HG02852 (cell line): ENCODE results near the gene RASAL2.
"Not testable (repeated sequence)": the region's sequence is repeated elsewhere in the genome, so short reads cannot be mapped to it uniquely, and the experiment has no call there.

Experiments used
- ATAC-seq: cut with Tn5 transposase; IDR thresholded peaks from one replicate; pipeline ENCODE4 v1.9.1; 2021; ENCODE audit warnings: mild to moderate bottlenecking, moderate library complexity; ENCODE audit not compliant: unreplicated experiment

The RASAL2 gene

DNA sequence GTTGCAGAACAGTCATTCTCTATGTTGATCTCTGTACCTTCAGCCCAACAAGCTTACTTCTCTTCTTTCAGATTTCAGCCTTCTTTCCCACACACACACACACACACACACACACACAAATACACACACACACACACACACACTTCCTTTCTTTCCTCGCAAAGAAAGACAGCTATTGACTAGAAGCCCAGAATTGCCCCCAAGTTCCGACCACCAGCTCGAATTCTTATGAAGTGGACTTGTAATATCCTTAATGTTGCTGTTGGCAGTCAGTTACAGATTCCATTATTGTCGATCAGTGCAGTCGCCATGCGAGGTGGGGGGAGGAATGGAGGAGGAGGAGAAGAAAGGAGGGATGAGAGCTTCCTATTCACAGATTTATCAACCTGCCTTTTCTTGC, 277.3 kb downstream of the RASAL2 start:
- ATAC-seq: no peak

DNA sequence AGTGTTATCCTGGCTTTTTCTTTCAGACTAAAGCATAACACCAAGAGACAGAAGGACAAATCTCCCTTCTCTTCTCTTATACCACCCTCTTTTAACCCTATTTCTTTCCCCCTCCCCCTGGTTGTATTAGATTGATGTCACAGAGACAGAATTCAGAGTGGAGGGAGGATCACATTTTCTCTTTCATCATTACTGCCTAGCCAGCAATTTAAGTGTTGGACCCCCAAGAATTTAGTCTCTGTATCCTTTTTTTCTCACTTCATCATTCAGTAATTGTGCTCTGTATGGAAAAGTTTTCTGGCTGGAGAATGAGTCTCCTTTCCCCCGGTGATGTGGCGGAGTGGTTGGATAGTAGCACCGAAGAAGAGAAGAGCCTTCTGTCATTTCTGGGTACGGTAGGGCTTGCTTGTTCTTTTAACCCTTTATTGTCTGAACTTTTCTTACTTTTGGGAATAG, 278.1 kb downstream of the RASAL2 start:
- ATAC-seq: no peak

DNA sequence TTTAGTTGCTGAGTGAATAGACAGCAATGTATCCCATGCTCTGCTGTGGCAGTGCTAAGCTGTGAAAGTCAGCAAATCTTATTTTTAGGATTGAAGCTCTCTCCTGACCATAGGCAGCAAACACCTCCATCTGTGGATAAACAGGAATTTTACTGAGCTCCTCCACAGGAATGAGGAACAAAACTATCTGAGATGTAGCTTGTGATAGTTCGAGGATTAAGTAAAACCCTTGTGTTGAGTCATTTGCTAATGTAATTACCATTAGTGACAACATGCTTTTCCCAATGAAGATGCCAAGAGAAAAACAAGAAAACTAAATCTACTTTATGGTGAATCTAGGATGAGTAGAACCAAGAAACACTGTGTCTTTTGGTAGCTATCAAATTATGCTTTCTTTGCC, 280.1 kb downstream of the RASAL2 start:
- no peak for ATAC-seq

DNA sequence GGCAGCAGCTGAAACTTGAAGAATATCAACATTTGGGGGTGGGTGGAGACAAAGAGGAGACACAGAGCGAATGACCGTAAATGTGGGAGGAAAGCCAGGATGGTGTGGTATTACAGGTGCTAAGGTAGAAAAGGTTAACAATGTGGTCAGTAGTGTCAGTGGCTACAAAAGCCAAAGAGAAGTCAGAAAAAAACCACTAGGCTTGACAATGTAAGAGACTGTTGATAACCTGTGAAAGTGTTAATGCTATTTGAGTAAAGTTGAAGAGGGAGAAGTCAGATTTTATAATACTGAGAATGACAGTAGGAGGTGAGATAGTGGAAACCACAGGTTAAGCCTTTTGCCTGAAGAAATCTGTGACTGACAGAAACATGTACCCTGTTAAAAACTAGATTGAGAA, 282.1 kb downstream of the RASAL2 start:
- ATAC-seq: no peak

DNA sequence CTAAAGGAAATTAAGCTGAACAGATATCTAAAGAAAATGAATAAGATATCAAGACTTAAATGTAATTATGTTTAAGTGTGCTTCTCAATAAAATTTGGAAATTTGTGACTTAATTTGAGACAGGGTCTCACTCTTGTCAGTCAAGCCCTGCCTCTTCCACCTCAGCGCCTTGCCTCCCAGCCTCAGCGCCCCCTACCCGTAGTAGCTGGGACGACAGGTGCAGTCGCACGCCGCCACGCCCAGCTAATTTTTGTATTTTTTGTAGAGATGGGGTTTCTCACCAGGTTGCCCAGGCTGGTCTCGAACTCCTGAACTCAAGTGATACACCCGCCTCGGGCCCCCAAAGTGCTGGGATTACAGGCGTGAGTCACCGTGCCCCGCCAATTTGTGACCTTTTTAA, 285.9 kb downstream of the RASAL2 start:
- ATAC-seq: no peak

DNA sequence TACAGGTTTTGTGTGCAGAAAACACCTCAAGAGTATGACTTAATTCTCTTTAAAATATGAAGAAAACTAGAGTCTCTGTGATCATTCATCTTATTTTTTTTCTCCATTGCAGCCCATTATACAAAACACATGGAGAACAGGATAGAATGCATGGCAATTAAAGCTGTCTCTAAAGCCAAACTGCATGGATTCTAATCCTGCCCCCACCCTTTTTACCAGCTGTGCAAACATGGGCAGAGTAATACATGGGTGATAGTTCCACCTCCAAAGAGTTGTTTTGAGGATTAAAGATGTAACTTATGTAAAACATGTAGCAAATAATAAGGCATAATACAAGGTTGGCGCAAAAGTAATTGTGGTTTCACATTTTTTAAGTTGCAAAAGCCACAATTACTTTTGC, 288.5 kb downstream of the RASAL2 start:
- ATAC-seq: no peak

DNA sequence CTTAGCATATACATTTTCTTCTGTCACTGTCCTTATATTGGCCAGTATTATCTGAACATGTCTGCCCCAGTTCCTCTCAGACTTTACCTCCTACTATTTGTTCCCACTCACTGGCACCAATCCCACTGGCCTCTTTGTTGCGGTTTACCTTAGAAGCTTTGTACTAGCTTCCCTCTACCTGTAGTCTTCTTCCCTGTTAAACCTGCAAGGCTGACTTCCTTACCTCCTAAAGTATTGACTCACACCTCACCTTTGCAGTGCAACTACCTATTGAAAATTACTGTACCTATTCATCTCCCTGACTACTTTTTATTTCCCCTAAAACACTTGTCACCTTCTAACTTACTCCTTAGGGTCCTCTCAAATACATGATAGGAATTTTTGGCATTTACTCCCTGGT, 291.8 kb downstream of the RASAL2 start:
- ATAC-seq: no peak

DNA sequence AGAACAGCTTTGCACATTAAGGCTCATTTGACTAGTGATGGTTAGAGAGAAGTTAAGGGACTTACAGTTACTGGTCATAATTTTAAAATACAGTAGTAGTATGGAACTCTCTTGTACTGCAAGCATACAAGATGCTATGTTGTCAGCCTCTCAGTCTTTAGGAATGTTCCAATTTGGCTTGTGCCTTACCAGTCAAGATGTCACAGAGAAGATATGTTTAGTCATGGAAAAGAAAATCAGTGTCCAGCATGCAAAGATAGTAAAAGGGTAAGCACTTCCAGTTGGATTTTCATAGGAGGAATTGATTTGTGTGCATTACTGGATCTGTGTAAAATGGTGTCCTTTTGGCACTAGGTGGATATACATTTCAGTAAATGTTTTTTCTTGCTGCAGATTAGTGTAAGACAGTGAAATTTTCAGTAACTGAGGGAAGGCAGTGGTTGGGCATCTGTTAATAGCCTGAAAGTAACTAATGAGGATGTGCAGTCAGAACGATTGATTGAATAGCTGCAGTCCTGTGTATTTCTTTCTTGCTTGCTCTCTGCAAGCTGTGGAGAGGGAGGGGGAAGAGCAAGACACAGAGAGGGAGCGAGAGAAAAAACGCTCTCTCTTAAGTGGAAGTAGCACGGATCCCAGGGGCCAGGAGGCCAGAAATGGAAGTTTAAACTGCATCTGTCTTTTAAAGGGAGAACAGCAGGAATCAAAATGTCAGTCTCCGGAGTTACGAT, 294.7 kb downstream of the RASAL2 start:
- ATAC-seq: no peak

DNA sequence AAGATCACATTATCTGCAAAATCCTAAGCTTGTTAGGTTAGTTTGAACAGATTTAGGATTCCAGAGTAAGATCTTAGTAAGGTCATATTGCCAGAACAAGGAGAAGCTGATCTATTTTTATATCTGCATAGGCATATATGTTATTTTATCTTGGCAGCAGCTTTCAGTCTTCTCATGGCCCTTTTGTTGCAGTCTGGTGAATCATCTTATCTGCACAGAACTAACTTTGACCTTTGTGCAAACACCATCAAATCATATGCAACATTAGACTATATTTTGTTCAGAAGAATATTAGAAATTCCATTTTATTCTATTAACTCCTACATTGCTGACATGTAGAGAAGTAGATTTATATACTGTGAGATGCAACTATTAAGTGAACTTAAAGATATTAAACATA, 295.5 kb downstream of the RASAL2 start:
- no peak for ATAC-seq

DNA sequence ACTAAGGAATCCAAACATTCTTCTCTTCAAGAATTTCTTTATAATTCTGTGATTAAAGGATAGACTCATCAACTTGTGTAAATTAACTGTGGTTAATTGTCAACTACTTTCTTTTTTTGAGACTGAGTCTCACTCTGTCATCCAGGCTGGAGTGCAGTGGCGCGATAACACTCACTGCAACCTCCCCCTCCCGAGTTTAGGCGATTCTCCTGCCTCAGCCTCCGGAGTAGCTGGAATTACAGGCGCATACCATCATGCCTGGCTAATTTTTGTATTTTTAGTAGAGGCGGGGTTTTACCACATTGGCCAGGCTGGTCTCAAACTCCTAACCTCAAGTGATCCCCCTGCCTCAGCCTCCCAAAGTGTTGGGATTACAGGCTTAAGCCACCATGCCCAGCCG, 296.4 kb downstream of the RASAL2 start:
- ATAC-seq: not testable (repeated sequence)

DNA sequence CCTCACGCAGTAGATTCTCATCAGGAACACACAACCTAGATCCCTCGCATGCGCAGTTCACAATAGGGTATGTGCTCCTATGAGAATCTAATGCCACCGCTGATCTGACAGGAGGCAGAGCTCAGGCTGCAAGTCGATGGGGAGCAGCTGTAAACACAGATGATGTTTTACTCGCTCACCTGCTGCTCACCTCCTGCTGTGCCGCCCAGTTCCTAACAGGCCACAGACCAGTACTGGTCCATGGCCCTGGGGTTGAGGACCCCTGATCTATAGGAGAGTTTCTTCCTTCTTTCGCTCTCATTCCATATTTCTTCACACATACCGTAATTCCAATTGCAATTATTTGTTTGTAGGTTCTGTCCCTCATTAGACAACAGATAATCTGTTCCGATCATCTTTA, 299.5 kb downstream of the RASAL2 start:
- ATAC-seq: no peak

DNA sequence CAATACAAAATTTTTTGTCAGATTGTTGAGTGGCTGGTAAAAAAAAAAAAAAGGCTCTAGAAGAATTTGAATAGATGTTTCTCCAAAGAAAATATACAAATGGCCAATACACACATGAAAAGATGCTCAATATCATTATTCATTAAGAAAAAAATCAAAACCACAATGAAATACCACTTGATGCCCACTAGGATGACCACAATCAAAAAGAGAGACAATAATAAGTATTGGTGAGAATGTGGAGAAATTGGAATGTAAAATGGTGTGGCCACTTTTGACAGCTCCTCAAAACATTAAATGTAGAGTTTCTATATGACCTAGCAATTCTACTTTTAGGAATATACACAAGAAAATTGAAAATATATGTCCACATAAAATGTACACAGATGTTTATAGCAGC, 302.9 kb downstream of the RASAL2 start:
- ATAC-seq: no peak

DNA sequence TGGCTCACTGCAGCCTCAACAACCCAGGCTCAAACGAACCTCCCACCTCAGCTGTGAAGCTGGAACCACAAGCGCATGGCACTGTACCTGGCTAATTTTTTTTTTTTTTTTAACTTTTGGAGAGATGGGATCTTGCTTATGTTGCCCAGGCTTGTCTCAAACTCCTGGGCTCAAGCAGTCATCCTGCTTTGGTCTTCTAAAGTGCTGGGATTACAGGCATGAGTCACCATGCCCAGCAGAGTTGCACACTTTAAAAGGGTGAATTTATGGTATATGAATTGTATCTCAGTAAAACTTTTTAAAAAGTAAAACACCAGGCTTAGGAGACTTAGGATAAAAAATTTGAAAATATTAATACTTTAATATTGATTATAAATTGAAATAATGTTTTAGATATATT, 303.8 kb downstream of the RASAL2 start:
- ATAC-seq: no peak

DNA sequence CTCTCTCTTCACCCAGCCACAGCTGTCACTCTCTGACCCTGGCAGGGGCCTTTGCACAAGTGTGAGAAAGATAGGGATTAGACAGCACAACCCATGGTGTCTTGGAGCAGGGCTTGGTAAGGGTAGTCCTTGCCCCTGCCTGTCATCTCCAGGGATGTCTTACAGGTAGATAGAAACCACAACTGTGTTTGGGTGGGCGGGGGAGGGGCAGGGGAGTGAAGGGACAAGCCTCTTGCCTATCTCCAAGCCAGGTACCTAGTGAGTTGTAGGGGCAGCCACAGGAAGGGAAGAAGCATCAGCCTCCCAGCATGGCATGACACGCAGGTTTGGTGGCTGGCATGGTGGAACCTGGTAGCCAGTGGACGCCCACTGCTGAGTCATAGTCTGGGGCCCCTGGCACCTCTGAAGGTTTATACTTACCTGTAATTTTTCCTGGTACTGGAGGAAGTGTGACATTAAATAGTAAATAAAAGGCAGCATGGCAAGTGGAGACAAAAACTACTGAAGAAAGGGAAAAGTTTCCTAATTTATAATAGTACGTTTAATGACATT, 305.3 kb downstream of the RASAL2 start:
- ATAC-seq: no peak

DNA sequence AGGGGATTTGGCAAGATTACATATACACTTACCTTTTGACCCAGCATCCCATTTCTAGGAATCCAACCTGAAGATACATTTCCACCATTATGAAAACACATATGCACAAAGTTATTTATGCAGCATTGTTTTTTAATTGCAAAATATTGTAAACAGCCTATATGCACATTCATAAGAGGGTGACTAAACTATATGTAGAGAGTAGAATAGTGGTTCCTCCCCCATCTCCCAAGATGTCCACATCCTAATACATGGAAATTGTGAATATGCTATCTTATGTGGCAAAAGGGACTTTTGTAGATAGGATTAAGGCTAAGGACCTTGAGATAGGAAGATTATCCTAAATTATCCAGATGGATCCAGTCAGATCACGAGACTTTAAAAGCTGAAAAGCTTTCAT, 311.2 kb downstream of the RASAL2 start:
- ATAC-seq: no peak

DNA sequence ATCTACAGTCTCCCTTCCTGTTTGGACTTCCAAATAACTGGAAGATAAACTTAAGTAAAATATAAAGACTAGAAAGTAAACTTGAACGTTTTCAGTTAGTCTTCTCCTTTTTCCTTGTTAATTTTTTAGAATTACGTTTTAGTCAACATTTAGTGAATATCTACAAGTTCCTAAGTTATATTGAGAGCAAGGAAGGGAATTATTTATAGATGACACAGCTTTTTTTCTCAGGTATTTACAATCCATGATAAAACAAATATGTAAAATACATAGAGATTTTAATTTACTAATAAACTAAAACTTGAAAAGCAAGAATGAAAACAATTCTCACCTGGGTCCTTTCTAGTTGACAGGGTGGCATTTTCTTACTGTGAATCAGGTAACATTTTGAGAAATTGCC, 313.3 kb downstream of the RASAL2 start:
- no peak for ATAC-seq

DNA sequence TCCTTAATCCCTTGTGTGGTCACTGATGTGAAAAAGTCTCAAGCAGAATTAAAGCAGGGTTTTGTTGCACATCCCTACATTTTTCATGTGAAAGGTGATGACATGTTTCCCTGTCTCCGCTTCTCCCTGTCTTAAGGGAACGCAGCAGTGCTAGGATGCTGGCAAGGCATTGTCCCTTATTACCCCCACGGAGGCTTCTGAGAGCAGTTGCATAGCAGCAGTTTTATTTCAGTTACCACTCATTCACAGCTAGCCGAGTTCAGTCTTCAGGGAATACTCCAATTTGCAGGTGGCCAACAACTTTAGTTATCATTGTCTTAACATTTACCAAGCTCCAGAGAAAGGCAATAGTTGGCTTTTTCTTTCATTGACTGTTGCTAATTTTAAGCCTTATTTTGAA, 313.8 kb downstream of the RASAL2 start:
- no peak for ATAC-seq

DNA sequence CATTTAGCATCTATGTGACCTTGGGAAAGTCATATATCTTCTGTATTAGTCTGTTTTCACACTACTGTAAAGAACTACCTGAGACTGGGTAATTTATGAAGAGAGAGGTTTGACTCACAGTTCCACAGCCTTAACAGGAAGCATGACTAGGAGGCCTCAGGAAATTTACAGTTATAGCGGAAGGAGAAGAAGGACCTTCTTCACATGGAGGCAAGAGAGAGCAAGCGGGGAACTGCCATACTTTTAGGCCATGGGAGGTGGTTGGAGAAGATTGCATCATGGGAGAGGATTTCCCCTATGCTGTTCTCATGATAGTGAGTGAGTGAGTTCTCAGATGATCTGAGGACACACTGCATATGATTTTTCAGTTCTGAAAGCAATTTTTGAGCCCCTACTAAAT, 315.0 kb downstream of the RASAL2 start:
- no peak for ATAC-seq

DNA sequence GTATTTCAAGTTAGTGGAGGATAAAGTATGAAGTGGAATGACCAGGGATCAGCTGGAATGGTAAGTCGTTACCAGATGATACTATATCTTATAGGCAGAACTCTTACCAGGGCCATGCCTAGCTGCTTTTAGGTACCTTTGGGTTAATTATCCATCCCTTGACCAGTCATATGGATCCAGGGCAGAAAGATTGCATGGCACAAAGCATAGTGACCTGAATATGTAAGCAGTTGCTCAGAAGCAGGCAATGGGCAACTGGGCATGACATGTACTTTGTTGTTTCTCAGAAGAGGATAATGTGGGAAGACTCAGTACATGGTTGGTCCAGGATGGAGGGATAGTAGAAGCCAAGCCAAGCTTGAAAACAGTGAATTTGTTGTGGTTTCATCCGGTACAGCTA, 315.6 kb downstream of the RASAL2 start:
- no peak for ATAC-seq

DNA sequence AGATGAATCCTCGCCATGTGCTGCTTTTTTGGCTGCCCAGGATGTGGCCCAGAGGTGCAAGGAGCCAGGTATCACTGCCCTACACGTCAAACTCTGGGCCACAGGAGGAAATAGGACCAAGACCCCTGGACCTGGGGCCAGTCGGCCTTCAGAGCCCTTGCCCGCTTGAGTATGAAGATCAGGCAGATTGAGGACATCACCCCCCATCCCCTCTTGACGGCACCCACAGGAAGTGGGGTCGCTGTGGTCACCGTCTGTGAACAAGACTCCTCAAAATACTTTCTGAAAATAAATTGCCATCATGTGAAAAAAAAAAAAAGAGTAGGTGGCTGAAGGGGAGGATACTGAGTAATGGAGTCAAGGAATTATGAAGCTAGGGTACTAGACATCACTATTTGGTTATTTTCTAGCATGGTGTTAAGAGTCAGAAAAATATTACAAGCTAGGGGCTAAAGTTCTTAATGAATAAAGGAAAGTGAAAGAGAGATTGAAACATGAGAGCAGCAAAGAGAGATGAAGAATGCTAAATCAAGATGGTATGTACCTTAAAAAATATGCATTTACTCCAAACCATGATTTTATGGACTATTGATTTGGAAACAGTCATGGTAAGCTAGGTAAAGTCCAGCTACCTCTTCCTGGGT, 318.0 kb downstream of the RASAL2 start:
- ATAC-seq: peak; percentile 90

DNA sequence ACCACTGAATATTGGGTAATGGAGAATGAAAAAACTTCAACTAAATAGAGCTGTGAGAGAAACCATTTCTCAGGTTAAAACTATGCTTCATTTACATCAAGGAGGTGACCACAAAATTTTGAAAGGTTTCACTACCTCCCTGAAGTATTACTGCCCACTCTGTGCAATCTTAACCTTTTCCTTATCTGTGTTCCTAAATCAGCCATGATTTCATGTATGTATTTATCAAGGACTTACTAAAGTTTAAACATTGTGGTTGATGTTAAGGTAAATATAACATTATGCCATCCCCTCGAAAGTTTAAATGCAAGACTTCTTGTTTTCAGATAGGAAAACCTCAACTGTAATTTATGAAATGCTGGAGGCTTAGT, 318.5 kb downstream of the RASAL2 start:
- peak; percentile 94 for ATAC-seq

DNA sequence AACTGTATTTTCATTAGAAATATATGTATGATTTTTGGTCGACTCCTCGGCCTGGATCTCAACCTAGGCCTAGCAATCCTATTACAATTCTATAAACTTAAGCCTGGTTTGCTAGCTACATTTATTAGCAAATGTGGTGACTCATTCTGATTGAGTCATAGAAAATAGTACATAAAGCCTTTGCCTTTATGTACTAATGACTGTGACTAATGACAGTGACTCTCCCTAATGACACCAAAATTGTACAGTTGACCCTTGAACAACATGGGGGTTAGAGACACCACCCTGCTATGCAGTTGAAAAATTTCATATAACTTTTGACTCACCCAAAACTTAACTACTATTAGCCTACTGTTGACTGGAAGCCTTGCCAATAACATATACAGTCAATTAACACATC, 324.0 kb downstream of the RASAL2 start:
- no peak for ATAC-seq
